Measurements from ENCODE around the gene TMEM244. TPM values are rescaled to one million over a fixed set of nuclear protein-coding genes. Genes with fewer than 3 reads are reported as not detected.

Gene TMEM244
- total and polyA plus RNA-seq, 9 of the 15 experiments (the other 6 are each of a cell fraction or from before 2014, with no cell fraction given), result not detected

GRCh38 chr6:129842137-129842536 is 19.0 kb downstream of the TMEM244 start:
- Histone ChIP-seq H3K4me3 (no peak overlapping the region), H3K9me3 (replicated peaks; ENCODE audit: control insufficient read depth, insufficient read depth, low read depth, low read length) (peaks cover 1% of the 10 kb centered on the region; the same call in 1 of the 2 replicates), H3K4me1 (replicated peaks in 1 of 2; ENCODE audit: control insufficient read depth in 2 of 2, insufficient read depth in 2 of 2, low read length in 2 of 2) (peaks cover 5 to 11% of the 10 kb centered on the region in 2 experiments; a peak in 3 of 5 replicates), H3K9me1 (ENCODE audit: control insufficient read depth, insufficient read depth, low read length) (no peaks in the 10 kb centered on the region), H3K27ac (ENCODE audit: extremely low read depth, low read depth, low read length) (peak overlapping the region; percentile 37; the same call in 1 of the 3 replicates), H3K79me2 (ENCODE audit: control insufficient read depth, insufficient read depth, low read length) (no peaks in the 10 kb centered on the region), H3K4me2 (ENCODE audit: insufficient read depth, low read length) (no peak overlapping the region), H3K27me3 (ENCODE audit: control insufficient read depth in 2 of 2, insufficient read depth in 2 of 2, low read length in 2 of 2) (no peaks in the 10 kb centered on the region), H2AFZ (ENCODE audit: low read depth, low read length) (peak overlapping the region; percentile 80), H3K9ac (ENCODE audit: insufficient read depth in 1 of 2, low read depth in 2 of 2, low read length in 2 of 2) (no peak overlapping the region), H3K36me3 (ENCODE audit: control insufficient read depth, insufficient read depth, low read length) (no peaks in the 10 kb centered on the region), H4K20me1 (replicated peaks; ENCODE audit: control insufficient read depth, insufficient read depth, low read length) (no peaks in the 10 kb centered on the region)
- no peak for FAIRE-seq
- in situ Hi-C loops (cut with MboI) (no loop called here), intact Hi-C loops (cut with micrococcal nuclease) (no loop called here)
- no TSS peak for BruUV-seq (replicated peaks)
- peak; percentile 51 for ATAC-seq
- POLR2A ChIA-PET, result no interaction called here
- no peak for DNase-seq (ENCODE audit: extremely low read depth in 1 of 4, low spot score in 3 of 4)
- CTCF ChIA-PET (ENCODE audit: low intra/inter-chr PET ratio), result no interaction called here
- 10% methylated on average over 1 of the region's 1 CpG for WGBS (ENCODE audit: insufficient coverage, low coverage, missing lambda C conversion rate)
- no peak for TF ChIP-seq HMGN3 (IDR thresholded peaks at IDR 0.05; ENCODE audit: borderline replicate concordance, extremely low read depth, insufficient read length, low read depth, low read length)
- TF ChIP-seq WHSC1 (IDR thresholded peaks at IDR 0.05; ENCODE audit: low read length), result no peak
- no peak for TF ChIP-seq ZKSCAN8 (CRISPR knock-in tag; IDR thresholded peaks at IDR 0.05)
- TF ChIP-seq NUFIP1 (IDR thresholded peaks at IDR 0.05; ENCODE audit: partially characterized antibody), result no peak
- no peak for TF ChIP-seq IRF2 (CRISPR knock-in tag; IDR thresholded peaks at IDR 0.05)
- TF ChIP-seq SMAD3 (CRISPR knock-in tag; conservative IDR thresholded peaks at IDR 0.05), result no peak
- no peak for TF ChIP-seq CHD7 (IDR thresholded peaks at IDR 0.05; ENCODE audit: low read depth, low read length)
- no peak for TF ChIP-seq ZNF232 (CRISPR knock-in tag; IDR thresholded peaks at IDR 0.05)
- TF ChIP-seq FIP1L1 (IDR thresholded peaks at IDR 0.05; ENCODE audit: low read depth, low read length, poor library complexity, severe bottlenecking), result no peak
- no peak for TF ChIP-seq GABPA (tag; conservative IDR thresholded peaks at IDR 0.05; ENCODE audit: low read depth)
- no peak for TF ChIP-seq FOXP1 (CRISPR knock-in tag; IDR thresholded peaks at IDR 0.05)
- TF ChIP-seq MCM7 (IDR thresholded peaks at IDR 0.05), result no peak
- no peak for TF ChIP-seq NCOA6 (IDR thresholded peaks at IDR 0.05)
- no peak for TF ChIP-seq ZNF79 (CRISPR knock-in tag; IDR thresholded peaks at IDR 0.05; ENCODE audit: low read depth)

Data from K562 (cell line).